B cell (primary cell): ENCODE results near the gene DNAJA3. TPM values are rescaled to one million over a fixed set of nuclear protein-coding genes. Genes with fewer than 3 reads are reported as not detected.

ENCODE experiments used
- ATAC-seq: fragments of 200-7000 bp; cut with Tn5 transposase; one replicate; pipeline ENCODE4 v1.10.0; 2021; ENCODE audit warnings: low read depth, mild to moderate bottlenecking, moderate number of reproducible peaks, moderate library complexity
- CTCF ChIA-PET: fragments of 350-600 bp; sonication (Branson Sonifier 250); formaldehyde crosslinking; loops from one replicate; lab custom pipeline; 2021; ENCODE audit warnings: antibody characterized with exemption, inconsistent platforms; lab: Charles Lee
- POLR2A ChIA-PET: fragments of 350-600 bp; sonication (Branson Sonifier 250); formaldehyde crosslinking; loops from one replicate; lab custom pipeline; 2021; ENCODE audit warnings: antibody characterized with exemption; lab: Charles Lee
- DNase-seq: peaks from one replicate; pipeline ENCODE4 v3.0.0; 2013
- H2AFZ ChIP-seq: 2 replicates; pipeline ENCODE4 v1.6.1; 2012; ENCODE audit warnings: mild to moderate bottlenecking, low read depth, low read length; ENCODE audit not compliant: insufficient read depth, poor library complexity, severe bottlenecking
- H3K27ac ChIP-seq, 2 donors: 1 replicate in 1 of 2; 2 replicates in 1 of 2; pipeline ENCODE4 v1.5.1; 2012 to 2013; ENCODE audit warnings: low read length in 2 of 2, mild to moderate bottlenecking in 2 of 2, moderate library complexity in 1 of 2
- H3K27me3 ChIP-seq, 4 experiments: fragments of 200-600 bp in 1 of 4; sonication (generic) in 1 of 4; replicated peaks in 1 of 4; 1 replicate in 2 of 4; 2 replicates in 2 of 4; pipeline versions ENCODE4 v1.6.1 to v1.7.0; 2013 to 2016; ENCODE audit warnings: low read length in 3 of 4, mild to moderate bottlenecking in 2 of 4, mixed read lengths in 1 of 4, moderate library complexity in 1 of 4; ENCODE audit not compliant: insufficient read depth in 4 of 4, control insufficient read depth in 3 of 4; ENCODE audit errors: control extremely low read depth in 1 of 4
- H3K36me3 ChIP-seq, 2 experiments: replicated peaks in 1 of 2; 1 replicate in 1 of 2; 2 replicates in 1 of 2; pipeline versions ENCODE4 v1.6.1 to v1.7.1; 2013; ENCODE audit warnings: low read length in 1 of 2; ENCODE audit not compliant: insufficient read depth in 2 of 2, control insufficient read depth in 1 of 2; ENCODE audit errors: control extremely low read depth in 1 of 2, extremely low read depth in 1 of 2
- H3K4me1 ChIP-seq, 2 donors: fragments of 200-600 bp in 1 of 2; sonication (generic) in 1 of 2; 1 replicate in 1 of 2; 2 replicates in 1 of 2; pipeline versions ENCODE4 v1.5.1 to v1.6.1; 2013 to 2017; ENCODE audit warnings: low read length in 2 of 2; ENCODE audit not compliant: control insufficient read depth in 2 of 2, insufficient read depth in 2 of 2
- H3K4me2 ChIP-seq: replicated peaks from 2 replicates; pipeline ENCODE3; 2012; ENCODE audit warnings: mild to moderate bottlenecking, low read depth, low read length; ENCODE audit not compliant: poor library complexity, severe bottlenecking
- H3K4me3 ChIP-seq, 5 experiments: fragments of 200-600 bp in 1 of 5; sonication (generic) in 1 of 5; 1 replicate in 3 of 5; 2 replicates in 2 of 5; pipeline versions ENCODE4 v1.5.1 to v1.7.0; 2011 to 2016; ENCODE audit warnings: low read length in 4 of 5, mild to moderate bottlenecking in 4 of 5, low read depth in 2 of 5, control low read depth in 1 of 5, moderate library complexity in 1 of 5; ENCODE audit not compliant: insufficient read depth in 1 of 5; ENCODE audit errors: control extremely low read depth in 1 of 5, extremely low read depth in 1 of 5
- H3K79me2 ChIP-seq: fragments of 200-600 bp; sonication (generic); one replicate; pipeline ENCODE4 v1.6.0; 2016; ENCODE audit warnings: low read length; ENCODE audit not compliant: control insufficient read depth, insufficient read depth
- H3K9ac ChIP-seq: fragments of 200-600 bp; sonication (generic); 2 replicates; pipeline ENCODE4 v1.6.1; 2017; ENCODE audit warnings: mild to moderate bottlenecking, low read length, moderate library complexity
- H3K9me3 ChIP-seq, 3 donors: one replicate each; pipeline versions ENCODE4 v1.6.1 to v1.7.1; 2013; ENCODE audit warnings: low read length in 2 of 3; ENCODE audit not compliant: control insufficient read depth in 2 of 3, insufficient read depth in 1 of 3; ENCODE audit errors: control extremely low read depth in 1 of 3
- H4K20me1 ChIP-seq: 2 replicates; pipeline ENCODE4 v1.6.0; 2012; ENCODE audit warnings: mild to moderate bottlenecking, low read length; ENCODE audit not compliant: insufficient read depth, control insufficient read depth, poor library complexity, severe bottlenecking
- H3K27ac Mint-ChIP-seq: one replicate; pipeline ENCODE4 v1.8.0; 2021; ENCODE audit warnings: mixed read lengths
- H3K27me3 Mint-ChIP-seq: one replicate; pipeline ENCODE4 v1.8.0; 2021; ENCODE audit warnings: mixed read lengths
- H3K4me1 Mint-ChIP-seq: one replicate; pipeline ENCODE4 v1.8.0; 2021; ENCODE audit warnings: mixed read lengths
- H3K4me3 Mint-ChIP-seq: one replicate; pipeline ENCODE4 v1.8.0; 2021; ENCODE audit warnings: mixed read lengths
- H3K9me3 Mint-ChIP-seq: one replicate; pipeline ENCODE4 v1.8.0; 2022; ENCODE audit warnings: mixed read lengths; ENCODE audit not compliant: insufficient read depth
- CTCF ChIP-seq: fragments of 200-600 bp; IDR thresholded peaks from one replicate; pipeline ENCODE4 v1.8.0; 2022; ENCODE audit warnings: antibody characterized with exemption, mild to moderate bottlenecking
- EZH2 ChIP-seq: IDR thresholded peaks from 2 replicates; pipeline ENCODE4 v1.6.1; 2012; ENCODE audit warnings: borderline replicate concordance, low read depth, mild to moderate bottlenecking, moderate library complexity, low read length; ENCODE audit not compliant: insufficient read depth, poor library complexity, severe bottlenecking
- WGBS: methylation state at CpG from one replicate; pipeline ENCODE4 v1.1.5; 2013; ENCODE audit warnings: missing lambda C conversion rate; ENCODE audit not compliant: insufficient coverage; 5-methylcytosine and 5-hydroxymethylcytosine counted together
- intact Hi-C: fragments of 100-400 bp; cut with micrococcal nuclease; formaldehyde crosslinking; loops from one replicate; pipeline ENCODE4 v1.10.0; 2022
- polyA plus RNA-seq: library from polyadenylated mRNA; depleted of rRNA; stranded (reverse); fragments of >200 nt; gene quantifications from 2 replicates; pipeline ENCODE4 v1.2.3, GENCODE V29; 2012
- total RNA-seq, 2 donors: library from RNA; stranded (reverse); fragments of 120-200 nt in 1 of 2; gene quantifications; 1 replicate in 1 of 2; 2 replicates in 1 of 2; pipeline versions ENCODE4 v1.2.3 to v1.2.4, GENCODE V29; 2013 to 2022

Gene DNAJA3
- total and polyA plus RNA-seq, 2 donors (not counting 1 experiment from before 2014, with no cell fraction given) = 59.3 to 67.7 TPM

DNA sequence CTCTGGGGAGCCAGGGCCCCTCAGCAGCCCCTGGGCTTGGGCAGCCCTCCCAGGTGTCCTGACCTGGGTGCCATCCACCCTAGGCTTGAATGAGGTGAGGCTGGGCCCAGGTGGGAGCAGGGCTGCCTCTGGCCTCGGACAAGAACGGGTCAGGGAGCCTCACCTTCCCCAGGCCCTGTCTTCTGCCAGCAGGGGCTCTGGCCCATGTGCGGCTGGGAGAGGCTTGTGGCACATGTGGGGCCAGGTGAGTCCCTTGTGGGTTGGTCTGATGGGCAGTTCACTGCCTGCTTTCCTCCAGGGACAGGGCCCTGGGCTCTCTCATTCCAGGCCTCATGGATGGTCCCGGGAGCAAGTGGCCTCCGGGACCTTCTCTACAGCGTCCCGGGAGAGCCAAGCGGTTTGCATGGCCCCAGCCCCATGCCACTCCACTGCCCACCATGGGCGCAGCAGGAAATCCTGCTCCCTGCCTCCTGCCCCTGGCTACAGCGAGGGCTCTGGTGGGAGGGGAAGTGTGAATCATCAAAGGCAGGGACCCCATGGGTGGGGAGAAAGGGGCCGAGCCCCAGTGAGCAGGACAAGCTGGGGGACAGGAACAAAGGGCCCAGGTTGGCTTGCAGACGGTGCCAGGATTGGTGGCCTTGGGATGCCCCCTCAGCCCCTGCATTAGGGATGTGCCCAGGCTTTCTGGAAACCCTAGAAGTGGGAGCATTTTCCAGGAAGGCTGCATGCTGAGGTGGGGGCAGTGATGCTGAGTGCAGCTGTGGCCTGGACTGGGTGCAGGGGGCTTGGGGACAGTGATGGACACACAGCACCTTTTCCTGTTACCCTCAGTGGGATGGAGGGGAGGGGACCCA is 41.9 kb upstream of the DNAJA3 start:
- H3K79me2 ChIP-seq = peaks cover 45% of the 10 kb centered on the region
- no peaks in the 10 kb centered on the region for H3K27me3 ChIP-seq
- no peaks in the 10 kb centered on the region for H3K4me1 ChIP-seq
- no peak overlapping the region for H3K4me3 Mint-ChIP-seq
- H3K27ac ChIP-seq = no peak overlapping the region
- no peak overlapping the region for H3K9ac ChIP-seq
- H3K27ac Mint-ChIP-seq = no peak overlapping the region
- CTCF ChIA-PET = interaction anchor here (2.4 kb wide), 1 partner anchor 19 kb away, joined by 10 read pairs; no protein-coding TSS in a partner anchor
- no peak overlapping the region for H3K4me2 ChIP-seq
- TF ChIP-seq CTCF (no peak), EZH2 (no peak)
- peaks cover 0 to 68% of the 10 kb centered on the region in 2 experiments for H3K36me3 ChIP-seq
- no peak overlapping the region for H3K4me3 ChIP-seq
- H4K20me1 ChIP-seq = peaks cover 98% of the 10 kb centered on the region
- no peak overlapping the region for H2AFZ ChIP-seq
- WGBS = 99% methylated on average over 7 of the region's 12 CpGs
- no peak for ATAC-seq
- H3K9me3 ChIP-seq = no peaks in the 10 kb centered on the region
- no peaks in the 10 kb centered on the region for H3K9me3 Mint-ChIP-seq
- no peak for DNase-seq
- no peaks in the 10 kb centered on the region for H3K27me3 Mint-ChIP-seq
- no peaks in the 10 kb centered on the region for H3K4me1 Mint-ChIP-seq
- intact Hi-C loops = no loop called here
- POLR2A ChIA-PET = no interaction called here

GRCh38 chr16:4384509-4384942 is 41.1 kb upstream of the DNAJA3 start:
- Histone ChIP-seq H3K4me3 (no peak overlapping the region), H4K20me1 (peaks cover 98% of the 10 kb centered on the region), H3K27ac (no peak overlapping the region), H3K36me3 (peaks cover 0 to 71% of the 10 kb centered on the region in 2 experiments), H2AFZ (no peak overlapping the region), H3K9ac (no peak overlapping the region), H3K79me2 (peaks cover 48% of the 10 kb centered on the region), H3K4me2 (no peak overlapping the region), H3K4me1 (no peaks in the 10 kb centered on the region), H3K27me3 (no peaks in the 10 kb centered on the region), H3K9me3 (no peaks in the 10 kb centered on the region)
- Mint-ChIP-seq H3K27ac (no peak overlapping the region), H3K4me1 (no peaks in the 10 kb centered on the region), H3K27me3 (no peaks in the 10 kb centered on the region), H3K4me3 (no peak overlapping the region), H3K9me3 (no peaks in the 10 kb centered on the region)
- ChIA-PET CTCF (interaction anchor here (2.4 kb wide), 1 partner anchor 19 kb away, joined by 10 read pairs; no protein-coding TSS in a partner anchor), POLR2A (no interaction called here)
- intact Hi-C loops = no loop called here
- TF ChIP-seq CTCF (no peak), EZH2 (no peak)
- no peak for ATAC-seq
- WGBS = 92% methylated on average over 18 of the region's 20 CpGs
- no peak for DNase-seq
